ENCODE measurements around the gene REG1B. TPM values are rescaled to one million over a fixed set of nuclear protein-coding genes. Genes with fewer than 3 reads are reported as not detected.
"Not testable (repeated sequence)": the region's sequence is repeated elsewhere in the genome, so short reads cannot be mapped to it uniquely, and the experiment has no call there.

REG1B gene
- total RNA-seq, 1 donor from 2014 or later, result not detected

GRCh38 chr2:79082987-79083386 is 4.8 kb downstream of the REG1B start:
- H3K27ac ChIP-seq (ENCODE audit: low read depth, low read length), result no peak overlapping the region
- H3K27ac Mint-ChIP-seq (ENCODE audit: unreplicated experiment), result no peak overlapping the region
- H3K9ac ChIP-seq (ENCODE audit: low read length), result no peak overlapping the region
- no peak overlapping the region for H3K4me3 Mint-ChIP-seq (ENCODE audit: unreplicated experiment)
- H2AFZ ChIP-seq (ENCODE audit: low read depth, low read length), result no peak overlapping the region
- no peaks in the 10 kb centered on the region for H3K79me2 ChIP-seq (ENCODE audit: insufficient read depth, low read length)
- no peak for FAIRE-seq
- H3K9me3 Mint-ChIP-seq (ENCODE audit: unreplicated experiment), result no peaks in the 10 kb centered on the region
- no peaks in the 10 kb centered on the region for H3K36me3 Mint-ChIP-seq (ENCODE audit: low read depth, unreplicated experiment)
- H3K9me3 ChIP-seq (ENCODE audit: insufficient read depth, low read depth, low read length), result no peaks in the 10 kb centered on the region
- no peak overlapping the region for H3K4me3 ChIP-seq (ENCODE audit: insufficient read depth, low read depth, low read length)
- no peaks in the 10 kb centered on the region for H3K4me1 Mint-ChIP-seq (ENCODE audit: low read depth, unreplicated experiment)
- no peak overlapping the region for H3K4me2 ChIP-seq (ENCODE audit: low read length)
- DNase-seq (ENCODE audit: low read depth), result no peak
- H3K27me3 ChIP-seq (ENCODE audit: insufficient read depth, low read length), result no peaks in the 10 kb centered on the region
- no peaks in the 10 kb centered on the region for H3K4me1 ChIP-seq (ENCODE audit: insufficient read depth, low read length)
- TF ChIP-seq EZH2 (IDR thresholded peaks at IDR 0.05; ENCODE audit: insufficient read depth, low read length), result no peak
- TF ChIP-seq CTCF (IDR thresholded peaks at IDR 0.05; ENCODE audit: insufficient read depth, low read depth, low read length), result no peak
- no peaks in the 10 kb centered on the region for H4K20me1 ChIP-seq (ENCODE audit: insufficient read depth, low read length)
- H3K27me3 Mint-ChIP-seq (ENCODE audit: low read depth, unreplicated experiment), result peaks cover 9% of the 10 kb centered on the region
- no peaks in the 10 kb centered on the region for H3K36me3 ChIP-seq (ENCODE audit: insufficient read depth, low read length)

GRCh38 chr2:79071078-79071477 is 16.7 kb downstream of the REG1B start:
- Histone ChIP-seq H3K9me3 (ENCODE audit: insufficient read depth, low read depth, low read length) (no peaks in the 10 kb centered on the region), H2AFZ (ENCODE audit: low read depth, low read length) (no peak overlapping the region), H3K9ac (ENCODE audit: low read length) (no peak overlapping the region), H3K27me3 (ENCODE audit: insufficient read depth, low read length) (no peaks in the 10 kb centered on the region), H3K27ac (ENCODE audit: low read depth, low read length) (no peak overlapping the region), H3K4me3 (ENCODE audit: insufficient read depth, low read depth, low read length) (no peak overlapping the region), H3K36me3 (ENCODE audit: insufficient read depth, low read length) (no peaks in the 10 kb centered on the region), H3K79me2 (ENCODE audit: insufficient read depth, low read length) (no peaks in the 10 kb centered on the region), H3K4me1 (ENCODE audit: insufficient read depth, low read length) (no peaks in the 10 kb centered on the region), H3K4me2 (ENCODE audit: low read length) (no peak overlapping the region), H4K20me1 (ENCODE audit: insufficient read depth, low read length) (no peaks in the 10 kb centered on the region)
- Mint-ChIP-seq H3K9me3 (ENCODE audit: unreplicated experiment) (no peaks in the 10 kb centered on the region), H3K36me3 (ENCODE audit: low read depth, unreplicated experiment) (no peaks in the 10 kb centered on the region), H3K27me3 (ENCODE audit: low read depth, unreplicated experiment) (peaks cover 6% of the 10 kb centered on the region), H3K4me1 (ENCODE audit: low read depth, unreplicated experiment) (no peaks in the 10 kb centered on the region), H3K4me3 (ENCODE audit: unreplicated experiment) (no peak overlapping the region), H3K27ac (ENCODE audit: unreplicated experiment) (no peak overlapping the region)
- FAIRE-seq (no peak), DNase-seq (ENCODE audit: low read depth) (no peak)
- TF ChIP-seq CTCF (IDR thresholded peaks at IDR 0.05; ENCODE audit: insufficient read depth, low read depth, low read length) (no peak), EZH2 (IDR thresholded peaks at IDR 0.05; ENCODE audit: insufficient read depth, low read length) (no peak)

- H2AFZ ChIP-seq (ENCODE audit: low read depth, low read length), result no peak overlapping the region
- FAIRE-seq (no peak), DNase-seq (ENCODE audit: low read depth) (no peak)
- H3K79me2 ChIP-seq (ENCODE audit: insufficient read depth, low read length), result no peaks in the 10 kb centered on the region
- Mint-ChIP-seq H3K9me3 (ENCODE audit: unreplicated experiment) (no peaks in the 10 kb centered on the region), H3K4me3 (ENCODE audit: unreplicated experiment) (no peak overlapping the region), H3K27ac (ENCODE audit: unreplicated experiment) (no peak overlapping the region), H3K4me1 (ENCODE audit: low read depth, unreplicated experiment) (no peaks in the 10 kb centered on the region), H3K36me3 (ENCODE audit: low read depth, unreplicated experiment) (no peaks in the 10 kb centered on the region), H3K27me3 (ENCODE audit: low read depth, unreplicated experiment) (peaks cover 6% of the 10 kb centered on the region)
- peaks cover 5% of the 10 kb centered on the region for H3K9me3 ChIP-seq (ENCODE audit: insufficient read depth, low read depth, low read length)
- no peak for TF ChIP-seq CTCF (IDR thresholded peaks at IDR 0.05; ENCODE audit: insufficient read depth, low read depth, low read length)
- no peak for TF ChIP-seq EZH2 (IDR thresholded peaks at IDR 0.05; ENCODE audit: insufficient read depth, low read length)
- no peaks in the 10 kb centered on the region for H3K27me3 ChIP-seq (ENCODE audit: insufficient read depth, low read length)
- no peaks in the 10 kb centered on the region for H3K4me1 ChIP-seq (ENCODE audit: insufficient read depth, low read length)
- no peaks in the 10 kb centered on the region for H4K20me1 ChIP-seq (ENCODE audit: insufficient read depth, low read length)
- no peak overlapping the region for H3K9ac ChIP-seq (ENCODE audit: low read length)
- no peak overlapping the region for H3K4me2 ChIP-seq (ENCODE audit: low read length)
- H3K27ac ChIP-seq (ENCODE audit: low read depth, low read length), result no peak overlapping the region
- no peak overlapping the region for H3K4me3 ChIP-seq (ENCODE audit: insufficient read depth, low read depth, low read length)
- no peaks in the 10 kb centered on the region for H3K36me3 ChIP-seq (ENCODE audit: insufficient read depth, low read length)
Measured at GRCh38 chr2:79065201-79065600, 22.6 kb downstream of the REG1B start.

- not testable (repeated sequence) for H3K36me3 Mint-ChIP-seq (ENCODE audit: low read depth, unreplicated experiment); H3K4me3 ChIP-seq (ENCODE audit: insufficient read depth, low read depth, low read length); H3K9me3 Mint-ChIP-seq (ENCODE audit: unreplicated experiment); H3K27ac ChIP-seq (ENCODE audit: low read depth, low read length); H3K9me3 ChIP-seq (ENCODE audit: insufficient read depth, low read depth, low read length); H2AFZ ChIP-seq (ENCODE audit: low read depth, low read length); FAIRE-seq; DNase-seq (ENCODE audit: low read depth); H3K9ac ChIP-seq (ENCODE audit: low read length); H3K36me3 ChIP-seq (ENCODE audit: insufficient read depth, low read length); H3K27me3 ChIP-seq (ENCODE audit: insufficient read depth, low read length); H3K79me2 ChIP-seq (ENCODE audit: insufficient read depth, low read length); H3K27ac Mint-ChIP-seq (ENCODE audit: unreplicated experiment); H3K4me1 ChIP-seq (ENCODE audit: insufficient read depth, low read length); H3K4me1 Mint-ChIP-seq (ENCODE audit: low read depth, unreplicated experiment); H4K20me1 ChIP-seq (ENCODE audit: insufficient read depth, low read length); H3K4me3 Mint-ChIP-seq (ENCODE audit: unreplicated experiment); H3K27me3 Mint-ChIP-seq (ENCODE audit: low read depth, unreplicated experiment); H3K4me2 ChIP-seq (ENCODE audit: low read length)
Measured at GRCh38 chr2:79054769-79055168, 33.0 kb downstream of the REG1B start.

Data from astrocyte (in vitro differentiated cells and primary cell).